Activated CD8-positive, alpha-beta memory T cell treated with anti-CD3 and anti-CD28 coated beads for 1 hour (primary cell): ENCODE data around the gene ZBTB3.
"Not testable (repeated sequence)": the region's sequence is repeated elsewhere in the genome, so short reads cannot be mapped to it uniquely, and the experiment has no call there.

Experiments
- DNase-seq, 2 donors: peaks; one replicate each; pipeline ENCODE4 v3.0.0-alpha.2; 2020; ENCODE audit warnings: low read depth in 1 of 2; ENCODE audit errors: extremely low read depth in 1 of 2

ZBTB3 gene

GRCh38 chr11:62757846-62758788, 4.2 kb upstream of the ZBTB3 start:
- DNase-seq: no peak

- DNase-seq: no peak
Observed at GRCh38 chr11:62755086-62755615, 1.2 kb upstream of the ZBTB3 start.

- DNase-seq: no peak
Observed at GRCh38 chr11:62752994-62753735, 795 bp downstream of the ZBTB3 start.

GRCh38 chr11:62752177-62752785, 1.7 kb downstream of the ZBTB3 start:
- DNase-seq: no peak

GRCh38 chr11:62749931-62750330, 4.0 kb downstream of the ZBTB3 start:
- not testable (repeated sequence) for DNase-seq

- DNase-seq: no peak
Observed at GRCh38 chr11:62747475-62748160, 6.3 kb downstream of the ZBTB3 start.

- no peak for DNase-seq
Observed at GRCh38 chr11:62737196-62737595, 16.8 kb downstream of the ZBTB3 start.

GRCh38 chr11:62732830-62733229, 21.1 kb downstream of the ZBTB3 start:
- DNase-seq: no peak

GRCh38 chr11:62730076-62730475, 23.9 kb downstream of the ZBTB3 start:
- DNase-seq: not testable (repeated sequence)

- DNase-seq: peak in 1 of 2 donors; percentile 73
Observed at GRCh38 chr11:62728171-62728988, 25.6 kb downstream of the ZBTB3 start, which contains the start of gene TTC9C. TTC9C (plus strand) TSS chr11:62728486; CDS start chr11:62728849, 363 bp downstream.

GRCh38 chr11:62727872-62728170, 26.1 kb downstream of the ZBTB3 start:
- peak; percentile 55 to 71 for DNase-seq

GRCh38 chr11:62727165-62727871, 26.6 kb downstream of the ZBTB3 start, which contains the start of gene HNRNPUL2:
HNRNPUL2 (minus strand) TSS chr11:62727457; CDS start chr11:62727156, 301 bp downstream.
- DNase-seq: peak; percentile 96 to 97

GRCh38 chr11:62726915-62727164, 27.1 kb downstream of the ZBTB3 start:
- DNase-seq: no peak

GRCh38 chr11:62726156-62726914, 27.6 kb downstream of the ZBTB3 start:
- no peak for DNase-seq

- no peak for DNase-seq
Observed at GRCh38 chr11:62725646-62726045, 28.3 kb downstream of the ZBTB3 start.

GRCh38 chr11:62724171-62724570, 29.8 kb downstream of the ZBTB3 start:
- DNase-seq: no peak

- no peak for DNase-seq
Observed at GRCh38 chr11:62721994-62722393, 32.0 kb downstream of the ZBTB3 start.

GRCh38 chr11:62719302-62719978, 34.5 kb downstream of the ZBTB3 start:
- DNase-seq: no peak
